ENCODE data around the gene CAPZA1.

The CAPZA1 gene

GRCh38 chr1:112717263-112717873, 97.7 kb downstream of the CAPZA1 start:
- DNase-seq: no peak

- peak; percentile 52 for DNase-seq
Measured at GRCh38 chr1:112718691-112719418, 99.2 kb downstream of the CAPZA1 start.

GRCh38 chr1:112719706-112720105, 100.1 kb downstream of the CAPZA1 start:
- no peak for DNase-seq

- no peak for DNase-seq
Measured at GRCh38 chr1:112720800-112721199, 101.2 kb downstream of the CAPZA1 start.

Data from NCI-H1694 (cell line).